NCI-H2227 treated with DMSO at 0.1 percent for 48 hours (cell line): Measurements from ENCODE around the gene CCSER2.
"Not testable (repeated sequence)": the region's sequence is repeated elsewhere in the genome, so short reads cannot be mapped to it uniquely, and the experiment has no call there.

Experiments used
- DNase-seq: peaks from one replicate; lab custom pipeline; 2025; lab: John Stamatoyannopoulos, UW

Gene CCSER2

GRCh38 chr10:84328418-84329195, at the start of gene CCSER2:
CCSER2 (plus strand) TSS chr10:84328589; CDS start chr10:84371053, 42,464 bp downstream.
- peak; percentile 80 for DNase-seq

GRCh38 chr10:84279876-84280475, 48.4 kb upstream of the CCSER2 start:
- not testable (repeated sequence) for DNase-seq

- no peak for DNase-seq
These were observed 41.7 kb upstream of the CCSER2 start for GRCh38 chr10:84286695-84287094.

- no peak for DNase-seq
These were observed 40.2 kb upstream of the CCSER2 start for GRCh38 chr10:84288151-84288550.

- DNase-seq, result no peak
These were observed 38.7 kb upstream of the CCSER2 start for GRCh38 chr10:84289521-84290200.

- no peak for DNase-seq
These were observed 38.2 kb upstream of the CCSER2 start for GRCh38 chr10:84290235-84290634.

- DNase-seq, result no peak
These were observed 37.0 kb upstream of the CCSER2 start for GRCh38 chr10:84291384-84291783.

GRCh38 chr10:84292502-84292901, 35.9 kb upstream of the CCSER2 start:
- no peak for DNase-seq

GRCh38 chr10:84293171-84293570, 35.2 kb upstream of the CCSER2 start:
- no peak for DNase-seq

- DNase-seq, result no peak
These were observed 34.8 kb upstream of the CCSER2 start for GRCh38 chr10:84293574-84294016.

- no peak for DNase-seq
These were observed 33.5 kb upstream of the CCSER2 start for GRCh38 chr10:84294766-84295447.

GRCh38 chr10:84296091-84296981, 32.1 kb upstream of the CCSER2 start:
- DNase-seq, result no peak

GRCh38 chr10:84298057-84298456, 30.3 kb upstream of the CCSER2 start:
- no peak for DNase-seq

GRCh38 chr10:84302223-84302622, 26.2 kb upstream of the CCSER2 start:
- no peak for DNase-seq

- DNase-seq, result no peak
These were observed 21.5 kb upstream of the CCSER2 start for GRCh38 chr10:84306751-84307384.

- no peak for DNase-seq
These were observed 20.4 kb upstream of the CCSER2 start for GRCh38 chr10:84308021-84308420.

- no peak for DNase-seq
These were observed 19.7 kb upstream of the CCSER2 start for GRCh38 chr10:84308481-84309304.

GRCh38 chr10:84310470-84310869, 17.9 kb upstream of the CCSER2 start:
- DNase-seq, result no peak

GRCh38 chr10:84311576-84311975, 16.8 kb upstream of the CCSER2 start:
- DNase-seq, result no peak

GRCh38 chr10:84312816-84313215, 15.6 kb upstream of the CCSER2 start:
- no peak for DNase-seq
